Measurements from ENCODE around the gene AUTS2.

DNA sequence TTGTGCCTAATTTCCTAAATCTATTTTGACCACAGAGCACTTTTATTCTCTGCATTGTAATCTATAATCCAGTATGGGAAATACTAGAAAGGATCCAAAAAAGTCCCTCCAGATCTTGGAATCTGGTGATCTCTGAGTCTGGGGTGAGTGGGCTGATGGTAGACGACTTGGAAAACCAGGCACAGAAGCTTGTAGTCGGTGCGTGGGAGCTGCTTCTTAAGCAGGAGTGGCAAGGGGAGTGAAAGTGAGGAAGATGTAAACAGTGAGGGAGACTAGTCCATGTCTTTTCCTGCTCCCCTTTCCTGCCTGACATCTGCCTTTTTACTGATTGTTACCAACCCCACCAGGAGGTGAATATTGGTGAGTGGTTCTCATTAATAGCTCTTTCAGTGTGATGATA is 6.8 kb downstream of the AUTS2 start:
- no peak for TF ChIP-seq POLR2A (IDR thresholded peaks at IDR 0.05)
- TF ChIP-seq POLR2AphosphoS5 (IDR thresholded peaks at IDR 0.05) = no peak
- TF ChIP-seq, protein P1, sequence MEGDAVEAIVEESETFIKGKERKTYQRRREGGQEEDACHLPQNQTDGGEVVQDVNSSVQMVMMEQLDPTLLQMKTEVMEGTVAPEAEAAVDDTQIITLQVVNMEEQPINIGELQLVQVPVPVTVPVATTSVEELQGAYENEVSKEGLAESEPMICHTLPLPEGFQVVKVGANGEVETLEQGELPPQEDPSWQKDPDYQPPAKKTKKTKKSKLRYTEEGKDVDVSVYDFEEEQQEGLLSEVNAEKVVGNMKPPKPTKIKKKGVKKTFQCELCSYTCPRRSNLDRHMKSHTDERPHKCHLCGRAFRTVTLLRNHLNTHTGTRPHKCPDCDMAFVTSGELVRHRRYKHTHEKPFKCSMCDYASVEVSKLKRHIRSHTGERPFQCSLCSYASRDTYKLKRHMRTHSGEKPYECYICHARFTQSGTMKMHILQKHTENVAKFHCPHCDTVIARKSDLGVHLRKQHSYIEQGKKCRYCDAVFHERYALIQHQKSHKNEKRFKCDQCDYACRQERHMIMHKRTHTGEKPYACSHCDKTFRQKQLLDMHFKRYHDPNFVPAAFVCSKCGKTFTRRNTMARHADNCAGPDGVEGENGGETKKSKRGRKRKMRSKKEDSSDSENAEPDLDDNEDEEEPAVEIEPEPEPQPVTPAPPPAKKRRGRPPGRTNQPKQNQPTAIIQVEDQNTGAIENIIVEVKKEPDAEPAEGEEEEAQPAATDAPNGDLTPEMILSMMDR (IDR thresholded peaks at IDR 0.05) = no peak

All from breast epithelium (tissue), 3 donors.